ENCODE measurements around the gene GYPC.

DNA sequence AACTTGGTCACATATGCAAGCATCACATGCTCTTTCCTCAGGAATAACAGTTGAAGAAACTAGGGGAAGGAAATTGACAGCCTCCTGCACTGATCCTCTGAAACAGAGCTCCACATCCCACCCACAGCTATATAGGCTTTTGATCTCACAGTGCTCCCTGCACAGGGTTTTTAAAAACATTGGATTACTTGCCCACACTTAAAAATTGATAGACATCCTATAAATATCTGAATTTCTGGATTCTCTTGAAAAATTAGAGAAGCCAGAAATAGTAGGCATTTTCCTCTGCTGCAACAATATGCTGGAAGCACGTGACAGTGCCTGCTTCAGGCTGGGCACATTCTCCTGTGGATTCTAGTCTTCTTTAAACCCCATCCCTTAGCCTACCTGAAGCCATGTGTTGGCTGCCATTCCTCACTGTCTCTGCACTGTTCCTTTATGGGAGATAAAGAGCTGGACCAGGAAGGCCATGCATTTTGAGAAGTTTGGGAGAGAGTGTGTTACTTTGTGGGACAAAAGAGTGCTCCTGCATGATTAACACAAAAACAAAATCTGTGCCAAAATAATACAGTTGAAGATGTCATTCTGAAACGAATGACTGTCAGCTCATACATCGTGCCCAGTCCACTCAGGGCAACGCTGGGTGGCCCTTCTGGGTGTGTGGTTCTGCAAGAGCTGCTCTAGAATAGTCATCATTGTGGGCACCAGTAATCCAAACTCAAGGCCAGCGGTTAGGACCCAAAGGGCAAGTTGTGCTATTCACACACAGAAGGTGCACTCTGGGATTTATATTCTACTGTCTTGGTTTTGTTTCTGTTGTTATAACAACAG is 59.8 kb downstream of the GYPC start:
- TF ChIP-seq POLR2AphosphoS5 (IDR thresholded peaks at IDR 0.05) (no peak), POLR2A (IDR thresholded peaks at IDR 0.05) (no peak), EP300 (IDR thresholded peaks at IDR 0.05) (no peak)
- TF ChIP-seq, protein P1, sequence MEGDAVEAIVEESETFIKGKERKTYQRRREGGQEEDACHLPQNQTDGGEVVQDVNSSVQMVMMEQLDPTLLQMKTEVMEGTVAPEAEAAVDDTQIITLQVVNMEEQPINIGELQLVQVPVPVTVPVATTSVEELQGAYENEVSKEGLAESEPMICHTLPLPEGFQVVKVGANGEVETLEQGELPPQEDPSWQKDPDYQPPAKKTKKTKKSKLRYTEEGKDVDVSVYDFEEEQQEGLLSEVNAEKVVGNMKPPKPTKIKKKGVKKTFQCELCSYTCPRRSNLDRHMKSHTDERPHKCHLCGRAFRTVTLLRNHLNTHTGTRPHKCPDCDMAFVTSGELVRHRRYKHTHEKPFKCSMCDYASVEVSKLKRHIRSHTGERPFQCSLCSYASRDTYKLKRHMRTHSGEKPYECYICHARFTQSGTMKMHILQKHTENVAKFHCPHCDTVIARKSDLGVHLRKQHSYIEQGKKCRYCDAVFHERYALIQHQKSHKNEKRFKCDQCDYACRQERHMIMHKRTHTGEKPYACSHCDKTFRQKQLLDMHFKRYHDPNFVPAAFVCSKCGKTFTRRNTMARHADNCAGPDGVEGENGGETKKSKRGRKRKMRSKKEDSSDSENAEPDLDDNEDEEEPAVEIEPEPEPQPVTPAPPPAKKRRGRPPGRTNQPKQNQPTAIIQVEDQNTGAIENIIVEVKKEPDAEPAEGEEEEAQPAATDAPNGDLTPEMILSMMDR (IDR thresholded peaks at IDR 0.05): no peak
